GM23338 (cell line): ENCODE data around the gene PABPC4L. TPM values are rescaled to one million over a fixed set of nuclear protein-coding genes. Genes with fewer than 3 reads are reported as not detected.
"Not testable (repeated sequence)": the region's sequence is repeated elsewhere in the genome, so short reads cannot be mapped to it uniquely, and the experiment has no call there.

Experiments
- ATAC-seq: fragments of 200-7000 bp; cut with Tn5 transposase; 3 replicates; pipeline ENCODE4 v1.9.1; 2020
- DNase-seq: peaks from one replicate; pipeline ENCODE4 v3.0.0-alpha.2; 2015; ENCODE audit warnings: low spot score
- H2AFZ ChIP-seq: fragments of 200-600 bp; sonication (generic); 2 replicates; pipeline ENCODE4 v1.8.0; 2016; ENCODE audit warnings: antibody characterized with exemption, mild to moderate bottlenecking, moderate library complexity
- H3F3A ChIP-seq: fragments of 200-600 bp; sonication (generic); replicated peaks from 2 replicates; pipeline ENCODE4 v1.8.0; 2017; ENCODE audit warnings: antibody characterized with exemption, mixed run types, low read depth
- H3K27ac ChIP-seq: fragments of 200-600 bp; sonication (generic); 2 replicates; pipeline ENCODE4 v1.6.1; 2016; ENCODE audit warnings: low read depth
- H3K27me3 ChIP-seq: fragments of 200-600 bp; sonication (generic); 2 replicates; pipeline ENCODE4 v1.8.0; 2016; ENCODE audit warnings: mild to moderate bottlenecking, mixed run types, moderate library complexity; ENCODE audit not compliant: insufficient read depth
- H3K36me3 ChIP-seq: fragments of 200-600 bp; sonication (generic); 2 replicates; pipeline ENCODE4 v1.8.0; 2016; ENCODE audit warnings: mild to moderate bottlenecking; ENCODE audit not compliant: insufficient read depth
- H3K4me1 ChIP-seq: fragments of 200-600 bp; sonication (generic); 2 replicates; pipeline ENCODE4 v1.8.0; 2016; ENCODE audit warnings: mild to moderate bottlenecking, moderate library complexity; ENCODE audit not compliant: insufficient read depth
- H3K4me2 ChIP-seq: fragments of 200-600 bp; sonication (generic); 2 replicates; pipeline ENCODE4 v1.7.1; 2017; ENCODE audit warnings: mixed run types
- H3K4me3 ChIP-seq: fragments of 200-600 bp; sonication (generic); 2 replicates; pipeline ENCODE4 v1.6.1; 2016; ENCODE audit warnings: mixed run types
- H3K79me2 ChIP-seq: fragments of 200-600 bp; sonication (generic); replicated peaks from 2 replicates; pipeline ENCODE4 v1.8.0; 2017; ENCODE audit warnings: mild to moderate bottlenecking; ENCODE audit not compliant: insufficient read depth
- H3K9me2 ChIP-seq: fragments of 200-600 bp; sonication (generic); 2 replicates; pipeline ENCODE4 v1.8.0; 2017; ENCODE audit not compliant: insufficient read depth
- H4K20me1 ChIP-seq: fragments of 200-600 bp; sonication (generic); replicated peaks from 2 replicates; pipeline ENCODE4 v1.8.0; 2017; ENCODE audit warnings: mild to moderate bottlenecking; ENCODE audit not compliant: insufficient read depth
- H3K27ac Mint-ChIP-seq: 2 replicates; pipeline ENCODE4 v1.8.0; 2020; ENCODE audit warnings: inconsistent platforms, mild to moderate bottlenecking, moderate library complexity, mixed read lengths
- H3K27me3 Mint-ChIP-seq: 3 replicates; pipeline ENCODE4 v1.8.0; 2022; ENCODE audit warnings: low read depth, mild to moderate bottlenecking, moderate library complexity, mixed read lengths, inconsistent platforms; ENCODE audit not compliant: insufficient read depth, poor library complexity
- H3K36me3 Mint-ChIP-seq: 3 replicates; pipeline ENCODE4 v1.8.0; 2021; ENCODE audit warnings: low read depth, mild to moderate bottlenecking, inconsistent platforms, moderate library complexity, mixed read lengths
- H3K4me1 Mint-ChIP-seq: 3 replicates; pipeline ENCODE4 v1.8.0; 2020; ENCODE audit warnings: mild to moderate bottlenecking, inconsistent platforms, mixed read lengths
- H3K4me3 Mint-ChIP-seq: 3 replicates; pipeline ENCODE4 v1.8.0; 2021; ENCODE audit warnings: moderate library complexity, mild to moderate bottlenecking, inconsistent platforms, mixed read lengths
- H3K9me3 Mint-ChIP-seq: 3 replicates; pipeline ENCODE4 v1.8.0; 2020; ENCODE audit warnings: moderate library complexity, mild to moderate bottlenecking, inconsistent platforms, mixed read lengths
- CREB1 ChIP-seq: fragments of 250-450 bp; sonication (Bioruptor Pico); IDR thresholded peaks from 2 replicates; pipeline ENCODE4 v1.5.0; 2020; ENCODE audit warnings: low read depth, mild to moderate bottlenecking, moderate library complexity
- EZH2 ChIP-seq: fragments of 200-600 bp; sonication (generic); IDR thresholded peaks from one replicate; pipeline ENCODE4 v1.8.0; 2017; ENCODE audit warnings: antibody characterized with exemption, mild to moderate bottlenecking, low read depth; ENCODE audit not compliant: unreplicated experiment
- EZH2phosphoT487 ChIP-seq: fragments of 200-600 bp; sonication (generic); IDR thresholded peaks from one replicate; pipeline ENCODE4 v1.8.1; 2018; ENCODE audit warnings: antibody characterized with exemption; ENCODE audit not compliant: unreplicated experiment
- JUNB ChIP-seq: IDR thresholded peaks from one replicate; pipeline ENCODE4 v1.6.1; 2016; ENCODE audit warnings: antibody characterized with exemption; ENCODE audit not compliant: unreplicated experiment
- NANOG ChIP-seq: IDR thresholded peaks from 2 replicates; pipeline ENCODE4 v1.6.1; 2016; ENCODE audit warnings: antibody characterized with exemption, borderline replicate concordance
- POLR2AphosphoS5 ChIP-seq: IDR thresholded peaks from 2 replicates; pipeline ENCODE4 v1.6.1; 2016; ENCODE audit warnings: antibody characterized with exemption, low read depth
- STAT1 ChIP-seq: IDR thresholded peaks from one replicate; pipeline ENCODE4 v1.6.1; 2016; ENCODE audit warnings: antibody characterized with exemption; ENCODE audit not compliant: unreplicated experiment
- ZNF114 ChIP-seq: fragments of 250-450 bp; sonication (Bioruptor Pico); IDR thresholded peaks from 2 replicates; pipeline ENCODE4 v1.5.0; 2020; ENCODE audit warnings: mild to moderate bottlenecking, moderate library complexity
- ZNF331 ChIP-seq: fragments of 250-450 bp; sonication (Bioruptor Pico); IDR thresholded peaks from 2 replicates; pipeline ENCODE4 v1.5.0; 2020; ENCODE audit warnings: low read depth, mild to moderate bottlenecking, moderate library complexity
- polyA plus RNA-seq: library from polyadenylated mRNA; unstranded; fragments of >200 nt; fragmentation: Nextera tagmentation; extraction: Ambion mirVana; gene quantifications from 2 replicates; pipeline ENCODE4 v1.2.1, GENCODE V29; 2016
- total RNA-seq: library from RNA; depleted of rRNA; stranded (reverse); fragments of >200 nt; shearing (Covaris generic); gene quantifications from 2 replicates; pipeline ENCODE4 v1.2.3, GENCODE V29; 2014
- TF ChIP-seq, protein P1 (sequence below): fragments of 250-450 bp; sonication (Bioruptor Pico); IDR thresholded peaks from 2 replicates; pipeline ENCODE4 v1.5.0; 2020; ENCODE audit warnings: mild to moderate bottlenecking, moderate library complexity
- TF ChIP-seq, protein P2 (sequence below): IDR thresholded peaks from 2 replicates; pipeline ENCODE4 v1.6.1; 2016; ENCODE audit warnings: antibody characterized with exemption

Gene PABPC4L
- total and polyA plus RNA-seq, 2 experiments from 2014 or later, result 1.8 to 4.6 TPM

DNA sequence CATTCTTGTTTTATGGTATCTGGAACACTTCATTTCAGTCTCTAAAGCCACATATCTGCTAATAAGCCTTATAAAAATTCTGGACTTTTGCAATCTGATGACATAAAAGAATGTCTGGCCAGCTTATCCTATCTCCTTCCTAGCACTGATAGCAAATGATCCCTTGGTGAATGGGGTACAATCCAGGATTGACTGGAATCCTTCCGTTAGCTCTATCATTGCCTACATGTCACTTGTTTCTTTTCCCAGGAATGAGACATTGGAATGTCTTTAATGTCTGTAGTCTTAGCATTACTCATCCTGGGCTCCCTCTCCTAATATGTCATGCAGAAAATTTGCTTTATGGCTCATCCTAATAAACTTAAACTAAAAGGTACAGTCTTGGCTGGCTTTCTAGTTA is 14.8 kb upstream of the PABPC4L start (continued):
- TF ChIP-seq, protein P1, sequence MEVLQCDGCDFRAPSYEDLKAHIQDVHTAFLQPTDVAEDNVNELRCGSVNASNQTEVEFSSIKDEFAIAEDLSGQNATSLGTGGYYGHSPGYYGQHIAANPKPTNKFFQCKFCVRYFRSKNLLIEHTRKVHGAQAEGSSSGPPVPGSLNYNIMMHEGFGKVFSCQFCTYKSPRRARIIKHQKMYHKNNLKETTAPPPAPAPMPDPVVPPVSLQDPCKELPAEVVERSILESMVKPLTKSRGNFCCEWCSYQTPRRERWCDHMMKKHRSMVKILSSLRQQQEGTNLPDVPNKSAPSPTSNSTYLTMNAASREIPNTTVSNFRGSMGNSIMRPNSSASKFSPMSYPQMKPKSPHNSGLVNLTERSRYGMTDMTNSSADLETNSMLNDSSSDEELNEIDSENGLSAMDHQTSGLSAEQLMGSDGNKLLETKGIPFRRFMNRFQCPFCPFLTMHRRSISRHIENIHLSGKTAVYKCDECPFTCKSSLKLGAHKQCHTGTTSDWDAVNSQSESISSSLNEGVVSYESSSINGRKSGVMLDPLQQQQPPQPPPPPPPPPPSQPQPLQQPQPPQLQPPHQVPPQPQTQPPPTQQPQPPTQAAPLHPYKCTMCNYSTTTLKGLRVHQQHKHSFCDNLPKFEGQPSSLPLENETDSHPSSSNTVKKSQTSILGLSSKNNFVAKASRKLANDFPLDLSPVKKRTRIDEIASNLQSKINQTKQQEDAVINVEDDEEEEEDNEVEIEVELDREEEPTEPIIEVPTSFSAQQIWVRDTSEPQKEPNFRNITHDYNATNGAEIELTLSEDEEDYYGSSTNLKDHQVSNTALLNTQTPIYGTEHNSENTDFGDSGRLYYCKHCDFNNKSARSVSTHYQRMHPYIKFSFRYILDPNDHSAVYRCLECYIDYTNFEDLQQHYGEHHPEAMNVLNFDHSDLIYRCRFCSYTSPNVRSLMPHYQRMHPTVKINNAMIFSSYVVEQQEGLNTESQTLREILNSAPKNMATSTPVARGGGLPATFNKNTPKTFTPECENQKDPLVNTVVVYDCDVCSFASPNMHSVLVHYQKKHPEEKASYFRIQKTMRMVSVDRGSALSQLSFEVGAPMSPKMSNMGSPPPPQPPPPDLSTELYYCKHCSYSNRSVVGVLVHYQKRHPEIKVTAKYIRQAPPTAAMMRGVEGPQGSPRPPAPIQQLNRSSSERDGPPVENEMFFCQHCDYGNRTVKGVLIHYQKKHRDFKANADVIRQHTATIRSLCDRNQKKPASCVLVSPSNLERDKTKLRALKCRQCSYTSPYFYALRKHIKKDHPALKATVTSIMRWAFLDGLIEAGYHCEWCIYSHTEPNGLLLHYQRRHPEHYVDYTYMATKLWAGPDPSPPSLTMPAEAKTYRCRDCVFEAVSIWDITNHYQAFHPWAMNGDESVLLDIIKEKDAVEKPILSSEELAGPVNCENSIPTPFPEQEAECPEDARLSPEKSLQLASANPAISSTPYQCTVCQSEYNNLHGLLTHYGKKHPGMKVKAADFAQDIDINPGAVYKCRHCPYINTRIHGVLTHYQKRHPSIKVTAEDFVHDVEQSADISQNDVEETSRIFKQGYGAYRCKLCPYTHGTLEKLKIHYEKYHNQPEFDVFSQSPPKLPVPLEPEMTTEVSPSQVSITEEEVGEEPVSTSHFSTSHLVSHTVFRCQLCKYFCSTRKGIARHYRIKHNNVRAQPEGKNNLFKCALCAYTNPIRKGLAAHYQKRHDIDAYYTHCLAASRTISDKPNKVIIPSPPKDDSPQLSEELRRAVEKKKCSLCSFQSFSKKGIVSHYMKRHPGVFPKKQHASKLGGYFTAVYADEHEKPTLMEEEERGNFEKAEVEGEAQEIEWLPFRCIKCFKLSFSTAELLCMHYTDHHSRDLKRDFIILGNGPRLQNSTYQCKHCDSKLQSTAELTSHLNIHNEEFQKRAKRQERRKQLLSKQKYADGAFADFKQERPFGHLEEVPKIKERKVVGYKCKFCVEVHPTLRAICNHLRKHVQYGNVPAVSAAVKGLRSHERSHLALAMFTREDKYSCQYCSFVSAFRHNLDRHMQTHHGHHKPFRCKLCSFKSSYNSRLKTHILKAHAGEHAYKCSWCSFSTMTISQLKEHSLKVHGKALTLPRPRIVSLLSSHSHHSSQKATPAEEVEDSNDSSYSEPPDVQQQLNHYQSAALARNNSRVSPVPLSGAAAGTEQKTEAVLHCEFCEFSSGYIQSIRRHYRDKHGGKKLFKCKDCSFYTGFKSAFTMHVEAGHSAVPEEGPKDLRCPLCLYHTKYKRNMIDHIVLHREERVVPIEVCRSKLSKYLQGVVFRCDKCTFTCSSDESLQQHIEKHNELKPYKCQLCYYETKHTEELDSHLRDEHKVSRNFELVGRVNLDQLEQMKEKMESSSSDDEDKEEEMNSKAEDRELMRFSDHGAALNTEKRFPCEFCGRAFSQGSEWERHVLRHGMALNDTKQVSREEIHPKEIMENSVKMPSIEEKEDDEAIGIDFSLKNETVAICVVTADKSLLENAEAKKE, result no peak
- TF ChIP-seq NANOG (no peak), EZH2phosphoT487 (no peak), CREB1 (no peak), EZH2 (no peak), ZNF331 (CRISPR knock-in tag) (no peak), JUNB (no peak)
- TF ChIP-seq, protein P2, sequence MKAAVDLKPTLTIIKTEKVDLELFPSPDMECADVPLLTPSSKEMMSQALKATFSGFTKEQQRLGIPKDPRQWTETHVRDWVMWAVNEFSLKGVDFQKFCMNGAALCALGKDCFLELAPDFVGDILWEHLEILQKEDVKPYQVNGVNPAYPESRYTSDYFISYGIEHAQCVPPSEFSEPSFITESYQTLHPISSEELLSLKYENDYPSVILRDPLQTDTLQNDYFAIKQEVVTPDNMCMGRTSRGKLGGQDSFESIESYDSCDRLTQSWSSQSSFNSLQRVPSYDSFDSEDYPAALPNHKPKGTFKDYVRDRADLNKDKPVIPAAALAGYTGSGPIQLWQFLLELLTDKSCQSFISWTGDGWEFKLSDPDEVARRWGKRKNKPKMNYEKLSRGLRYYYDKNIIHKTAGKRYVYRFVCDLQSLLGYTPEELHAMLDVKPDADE, result no peak

GRCh38 chr4:134215620-134216344 is 14.2 kb upstream of the PABPC4L start:
- H3K9me3 Mint-ChIP-seq, result peaks cover 6% of the 10 kb centered on the region; the same call in 1 of the 3 replicates
- Histone ChIP-seq H4K20me1 (no peaks in the 10 kb centered on the region), H3K4me1 (no peaks in the 10 kb centered on the region), H3K4me3 (no peak overlapping the region), H3K9me2 (no peaks in the 10 kb centered on the region), H3K27ac (no peak overlapping the region), H3K36me3 (no peaks in the 10 kb centered on the region), H3K4me2 (no peak overlapping the region), H3K79me2 (no peaks in the 10 kb centered on the region), H3K27me3 (no peaks in the 10 kb centered on the region), H3F3A (no peaks in the 10 kb centered on the region), H2AFZ (peak overlapping the region; percentile 54; the same call in 1 of the 2 replicates)
- no peak for ATAC-seq
- no peaks in the 10 kb centered on the region for H3K4me1 Mint-ChIP-seq
- H3K4me3 Mint-ChIP-seq, result no peak overlapping the region
- DNase-seq, result no peak
- no peak overlapping the region for H3K27ac Mint-ChIP-seq
- TF ChIP-seq EZH2phosphoT487 (no peak), CREB1 (no peak), STAT1 (no peak), JUNB (no peak), ZNF114 (CRISPR knock-in tag) (no peak), POLR2AphosphoS5 (no peak)
- H3K36me3 Mint-ChIP-seq, result peaks cover 3% of the 10 kb centered on the region; the same call in 1 of the 3 replicates
- H3K27me3 Mint-ChIP-seq, result no peaks in the 10 kb centered on the region

- not testable (repeated sequence) for H3K27me3 Mint-ChIP-seq, H3K27ac Mint-ChIP-seq, ATAC-seq, H3K4me1 Mint-ChIP-seq, H3K4me3 ChIP-seq, H3K4me1 ChIP-seq, H4K20me1 ChIP-seq, H3K27ac ChIP-seq, H3K4me2 ChIP-seq, H3K79me2 ChIP-seq, H3K9me2 ChIP-seq, DNase-seq, H3K4me3 Mint-ChIP-seq, H2AFZ ChIP-seq, H3F3A ChIP-seq, H3K27me3 ChIP-seq
- H3K36me3 ChIP-seq, result peaks cover 23% of the 10 kb centered on the region
- peaks cover 35% of the 10 kb centered on the region for H3K36me3 Mint-ChIP-seq
- peaks cover 47% of the 10 kb centered on the region for H3K9me3 Mint-ChIP-seq
These were observed 6.4 kb upstream of the PABPC4L start for GRCh38 chr4:134207955-134208354.
